Gastroesophageal sphincter (tissue), 3 donors: ENCODE measurements around the gene PMVK.

Experiments used
- CTCF ChIP-seq, 4 experiments: fragments of 200-600 bp in 2 of 4; fragments of 450-650 bp in 2 of 4; sonication (generic) in 1 of 4; IDR thresholded peaks; one replicate each; pipeline ENCODE4 v1.5.1; 2017 to 2019; ENCODE audit warnings: antibody characterized with exemption in 4 of 4, mild to moderate bottlenecking in 2 of 4, moderate library complexity in 2 of 4
- POLR2A ChIP-seq, 2 donors: fragments of 450-650 bp; IDR thresholded peaks; one replicate each; pipeline ENCODE4 v1.6.1; 2017; ENCODE audit warnings: antibody characterized with exemption in 2 of 2, mild to moderate bottlenecking in 2 of 2, moderate library complexity in 1 of 2
- POLR2AphosphoS5 ChIP-seq: sonication (generic); formaldehyde crosslinking; IDR thresholded peaks from one replicate; pipeline ENCODE4 v1.6.1; 2017; ENCODE audit warnings: antibody characterized with exemption

DNA sequence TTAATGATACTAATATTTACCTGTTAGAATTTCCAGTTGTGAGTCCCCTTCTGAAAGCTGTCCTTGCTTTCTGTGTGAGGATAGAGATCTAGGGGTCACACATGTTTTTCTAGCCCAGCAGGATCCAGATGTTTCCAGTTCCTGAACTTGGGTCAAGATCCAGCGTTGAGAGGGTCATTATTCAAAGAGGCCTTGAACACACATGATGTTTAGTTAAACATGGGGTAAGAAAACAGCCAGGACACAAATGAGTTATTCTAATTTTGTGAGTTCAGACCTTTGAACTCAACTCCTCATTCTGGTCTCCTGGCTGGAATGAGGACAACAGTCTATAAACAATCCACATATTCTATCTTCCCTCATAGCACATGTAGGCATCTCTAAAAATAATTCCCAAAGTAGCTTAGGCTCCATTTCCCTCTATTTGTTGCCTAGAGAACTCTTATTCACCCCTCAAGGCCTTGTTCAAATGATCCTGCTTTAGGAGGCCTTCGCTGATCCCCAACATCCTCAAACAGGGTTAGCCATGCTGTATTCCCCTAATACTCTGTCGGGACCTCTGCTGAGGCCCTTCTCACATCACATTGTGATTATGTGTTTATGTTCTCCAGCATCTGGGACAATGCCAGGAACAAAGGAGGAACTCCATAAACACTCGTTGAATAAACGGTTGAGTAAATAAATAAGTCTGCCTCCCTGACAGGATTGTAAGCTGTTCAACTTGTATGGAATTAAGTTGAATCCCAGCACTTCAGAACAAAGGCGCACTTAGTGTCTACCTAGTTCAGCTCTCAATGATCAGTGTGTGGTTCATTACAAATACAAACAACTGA, 51.4 kb downstream of the PMVK start:
- TF ChIP-seq POLR2A (IDR thresholded peaks at IDR 0.05) (no peak), CTCF (IDR thresholded peaks at IDR 0.05) (no peak), POLR2AphosphoS5 (no peak)
